HG03175 (cell line): ENCODE data around the gene CCND2.
A peak's percentile ranks its signal among the peaks of the same experiment; 100 is the strongest.

Source experiments
- ATAC-seq: cut with Tn5 transposase; IDR thresholded peaks from one replicate; pipeline ENCODE4 v1.9.1; 2021; ENCODE audit warnings: mild to moderate bottlenecking, moderate library complexity; ENCODE audit not compliant: unreplicated experiment

The CCND2 gene

DNA sequence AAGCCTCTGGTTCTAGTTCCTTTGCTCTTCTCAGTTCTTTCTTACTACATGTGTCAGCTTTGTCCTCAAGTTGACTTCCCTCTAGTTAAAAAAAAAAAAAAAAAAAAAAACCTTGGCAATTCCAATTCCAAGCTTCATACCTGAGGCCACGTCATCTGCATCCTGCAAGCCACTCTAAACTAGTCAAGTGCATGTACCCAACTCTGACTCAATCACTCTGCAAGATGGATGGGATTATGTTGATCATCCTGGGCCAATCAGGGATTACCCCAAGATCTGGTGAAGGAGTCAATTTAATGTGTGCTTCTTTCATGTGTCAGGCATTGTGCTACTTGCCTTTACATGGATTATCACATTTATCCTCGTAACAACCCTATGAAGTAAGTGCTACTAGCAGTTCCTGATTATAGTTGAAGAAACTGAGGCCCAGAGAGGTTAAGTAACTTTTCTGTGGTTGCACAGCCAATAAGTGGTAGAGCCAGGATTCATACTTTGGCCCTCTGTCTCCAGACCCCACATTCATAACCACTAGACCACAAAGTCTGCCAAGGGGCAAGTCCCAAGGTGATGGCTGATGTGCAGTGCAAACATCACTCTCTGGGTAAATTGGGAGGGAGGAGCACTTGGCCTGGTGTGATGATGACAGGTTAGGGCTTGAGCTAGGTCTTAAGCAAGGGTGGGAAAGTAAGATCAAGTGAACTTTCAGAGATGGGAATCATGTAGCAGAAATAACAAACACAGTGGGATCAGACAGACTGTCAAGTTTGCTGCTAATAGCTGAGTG is 17.3 kb upstream of the CCND2 start:
- ATAC-seq = no peak

DNA sequence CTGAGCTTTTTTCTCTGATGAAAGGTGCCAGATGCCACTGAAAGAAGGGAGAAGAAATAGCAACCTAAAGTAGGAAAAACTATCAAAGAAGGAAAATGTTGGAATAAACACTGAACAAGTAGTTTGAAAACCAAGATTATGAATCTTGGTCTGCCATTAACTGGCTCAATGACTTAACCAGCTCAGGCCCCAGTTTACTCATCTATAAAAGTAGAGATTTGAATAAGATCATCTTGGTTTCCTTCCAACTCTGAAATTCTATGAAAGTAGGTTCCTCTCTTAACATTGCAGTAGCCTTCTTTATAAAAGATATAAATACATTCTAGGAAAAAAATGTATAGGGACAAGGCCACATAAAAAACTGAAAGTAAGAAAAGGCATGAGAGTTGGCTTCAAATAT is 16.1 kb upstream of the CCND2 start:
- ATAC-seq = no peak

DNA sequence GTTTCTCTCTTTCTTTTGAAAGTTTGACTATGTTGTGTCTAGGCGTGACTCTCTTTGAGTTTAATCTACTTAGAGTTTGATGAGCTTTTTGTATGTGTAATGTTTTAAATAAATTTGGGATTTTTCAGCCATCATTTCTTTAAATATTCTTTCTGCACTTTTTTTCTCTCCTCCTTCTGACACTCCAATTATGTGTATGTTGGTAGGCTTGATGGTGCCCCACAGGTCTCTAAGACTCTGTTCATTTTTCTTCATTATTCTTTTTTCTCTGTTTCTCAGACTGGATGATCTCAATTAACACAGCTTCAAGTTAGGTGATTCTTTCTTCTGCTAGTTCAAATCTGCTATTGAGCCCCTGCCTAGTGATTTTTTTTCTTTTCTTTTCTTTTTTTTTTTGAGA is 14.5 kb upstream of the CCND2 start:
- ATAC-seq = no peak

DNA sequence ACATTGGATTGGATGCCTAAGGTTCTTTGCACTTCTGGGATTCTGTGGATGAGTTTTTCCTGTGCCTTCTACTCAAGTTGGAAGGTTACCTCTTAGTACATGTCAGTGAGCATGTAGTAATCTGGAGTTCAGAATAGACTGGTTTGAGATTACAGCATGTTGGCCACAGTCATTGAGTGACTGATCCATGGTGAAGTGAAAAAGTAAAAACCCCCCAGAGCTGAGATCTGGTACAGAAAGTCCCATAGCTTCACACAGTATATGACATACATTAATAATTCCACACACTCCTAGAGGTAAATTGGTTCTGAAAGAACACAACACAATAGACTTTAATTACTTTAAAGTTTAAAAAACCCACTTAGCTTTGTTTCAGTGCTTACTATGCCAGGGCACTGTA is 11.9 kb upstream of the CCND2 start:
- ATAC-seq = no peak

DNA sequence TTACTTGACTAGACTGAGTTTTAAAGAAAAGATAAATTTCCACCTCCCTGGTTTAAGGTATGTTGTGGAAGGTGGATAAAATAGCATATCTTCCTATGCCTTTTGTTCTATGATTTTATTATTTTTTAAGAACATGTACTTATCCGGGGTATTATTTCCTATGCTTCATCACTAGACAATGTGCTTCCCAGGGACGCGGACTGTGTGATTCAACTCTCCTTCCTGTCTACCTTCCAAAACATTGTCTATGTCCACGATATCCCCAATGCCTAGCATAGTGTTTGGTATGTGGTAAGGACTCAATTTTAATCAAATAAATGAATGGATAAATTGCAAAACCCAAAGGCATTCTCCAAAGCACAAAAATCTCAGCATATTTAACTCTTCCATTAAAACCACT is 8.3 kb upstream of the CCND2 start:
- no peak for ATAC-seq

DNA sequence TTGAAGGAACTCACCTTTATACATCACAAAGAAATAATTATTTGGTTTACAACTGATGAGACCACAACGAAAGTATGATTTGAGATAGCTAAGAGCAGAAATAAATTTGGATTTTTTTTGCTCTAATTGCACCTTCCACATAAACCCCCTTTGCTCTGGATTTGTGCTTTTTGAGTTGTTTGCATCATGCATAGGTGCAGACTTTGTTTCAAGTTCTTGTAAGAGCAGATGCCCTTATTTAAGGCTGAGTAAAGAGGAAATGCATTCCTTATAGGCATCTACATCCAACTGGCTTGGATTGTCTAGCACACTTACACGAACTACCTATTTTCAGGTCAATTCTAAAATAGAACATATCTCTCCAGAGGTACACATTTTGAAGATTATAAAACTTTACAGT is 6.6 kb upstream of the CCND2 start:
- no peak for ATAC-seq

DNA sequence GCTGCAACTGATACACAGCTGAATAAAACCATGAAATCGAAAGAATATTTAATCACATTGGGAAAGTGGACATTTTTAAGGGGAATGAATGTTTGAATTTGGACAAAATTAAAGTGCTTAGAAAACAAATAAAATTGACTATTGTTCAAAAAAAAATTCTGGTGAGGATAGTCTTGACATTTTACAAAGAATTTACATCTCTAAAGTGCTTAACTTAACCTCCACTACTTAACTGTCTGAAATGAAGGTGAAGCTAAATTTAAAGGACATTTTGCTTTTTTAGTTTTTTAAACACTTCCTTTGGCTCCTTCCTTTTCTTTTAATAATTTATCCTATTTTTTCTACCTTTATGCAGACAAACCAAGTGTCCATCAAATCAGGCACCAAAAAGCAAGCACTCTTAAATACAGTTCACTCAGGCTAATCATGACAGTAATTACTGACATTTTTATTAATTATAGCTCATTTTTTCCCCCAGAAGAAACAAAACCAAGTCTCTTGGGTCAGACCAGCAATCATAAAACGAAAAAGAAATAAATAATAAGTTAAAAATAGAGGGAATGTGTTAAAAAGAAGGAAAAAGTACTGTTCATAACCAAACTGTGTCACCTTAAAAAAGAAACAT is 5.7 kb upstream of the CCND2 start:
- ATAC-seq = no peak

DNA sequence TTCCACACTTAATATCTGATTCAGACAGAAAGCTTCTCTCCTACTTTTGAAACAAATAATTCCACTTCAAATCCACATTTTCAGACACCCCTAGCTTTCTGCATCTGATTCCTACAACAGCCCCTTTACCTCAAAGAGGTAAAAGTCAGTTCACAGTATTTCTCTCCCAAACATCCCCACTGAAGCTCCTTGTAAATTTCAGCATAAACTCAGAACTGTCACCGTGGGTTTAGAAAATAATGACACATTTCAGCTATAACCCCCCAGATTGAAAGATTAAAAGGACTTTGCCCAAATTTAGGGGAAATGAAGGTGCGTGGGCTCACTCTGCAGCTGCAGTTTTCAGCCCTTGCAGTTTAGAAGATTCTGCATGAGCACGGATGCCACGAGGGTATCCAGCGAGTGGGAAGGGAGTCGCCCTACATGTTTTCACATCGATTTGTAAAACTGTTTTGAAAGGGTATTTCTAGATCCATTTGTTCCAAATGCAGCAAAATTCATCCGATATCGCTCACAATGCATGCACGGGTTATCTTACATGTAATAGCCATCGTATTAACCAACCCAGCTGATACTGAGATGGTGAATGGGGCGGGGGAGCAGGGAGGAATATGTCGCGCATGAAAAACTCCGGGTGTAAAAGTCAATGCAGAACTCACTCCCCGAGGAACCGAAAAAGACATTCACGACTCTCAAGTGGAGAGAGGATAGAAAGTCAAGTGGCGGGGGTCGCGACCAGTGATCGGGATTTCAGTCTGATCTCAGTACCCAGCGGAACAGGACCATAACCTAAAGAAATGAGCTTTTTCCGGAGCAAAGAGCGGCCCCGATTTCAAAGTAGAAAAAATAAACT is 5.0 kb upstream of the CCND2 start:
- ATAC-seq = no peak

DNA sequence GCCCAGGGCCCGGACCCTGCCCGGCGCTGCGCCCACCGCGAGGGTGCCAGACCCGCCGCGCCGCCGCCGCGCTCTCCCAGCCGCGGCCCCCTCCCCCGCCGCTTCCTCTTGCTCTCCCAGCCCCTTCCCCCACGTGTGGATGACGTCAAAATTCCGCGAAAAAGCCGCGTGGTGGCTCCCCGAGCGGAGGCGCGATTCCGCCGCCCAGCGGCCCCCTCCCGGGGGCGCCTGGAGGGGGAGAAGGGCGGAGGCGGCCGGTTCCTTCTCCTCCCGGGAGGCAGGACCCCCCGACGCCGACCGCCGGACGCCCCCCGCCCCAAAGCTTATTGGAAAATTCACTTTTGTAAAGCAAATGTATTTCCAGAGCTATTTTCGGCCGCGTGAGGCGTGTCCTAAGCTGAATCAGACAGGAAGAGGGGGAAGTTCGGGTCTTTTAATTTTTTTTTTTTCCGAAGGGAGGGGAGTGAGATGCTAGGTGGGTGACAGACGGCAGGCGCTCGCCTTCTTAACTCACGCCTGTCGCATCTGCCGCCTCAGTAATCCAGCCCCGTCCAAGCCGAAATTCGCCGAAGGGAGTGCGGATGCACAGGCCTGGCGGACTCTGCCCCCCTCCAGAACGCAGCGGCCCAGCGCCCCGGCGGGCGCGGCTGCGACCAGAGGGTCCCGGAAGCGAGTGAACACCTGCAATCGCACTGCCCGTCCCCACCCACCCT is 4.1 kb upstream of the CCND2 start:
- ATAC-seq = no peak

DNA sequence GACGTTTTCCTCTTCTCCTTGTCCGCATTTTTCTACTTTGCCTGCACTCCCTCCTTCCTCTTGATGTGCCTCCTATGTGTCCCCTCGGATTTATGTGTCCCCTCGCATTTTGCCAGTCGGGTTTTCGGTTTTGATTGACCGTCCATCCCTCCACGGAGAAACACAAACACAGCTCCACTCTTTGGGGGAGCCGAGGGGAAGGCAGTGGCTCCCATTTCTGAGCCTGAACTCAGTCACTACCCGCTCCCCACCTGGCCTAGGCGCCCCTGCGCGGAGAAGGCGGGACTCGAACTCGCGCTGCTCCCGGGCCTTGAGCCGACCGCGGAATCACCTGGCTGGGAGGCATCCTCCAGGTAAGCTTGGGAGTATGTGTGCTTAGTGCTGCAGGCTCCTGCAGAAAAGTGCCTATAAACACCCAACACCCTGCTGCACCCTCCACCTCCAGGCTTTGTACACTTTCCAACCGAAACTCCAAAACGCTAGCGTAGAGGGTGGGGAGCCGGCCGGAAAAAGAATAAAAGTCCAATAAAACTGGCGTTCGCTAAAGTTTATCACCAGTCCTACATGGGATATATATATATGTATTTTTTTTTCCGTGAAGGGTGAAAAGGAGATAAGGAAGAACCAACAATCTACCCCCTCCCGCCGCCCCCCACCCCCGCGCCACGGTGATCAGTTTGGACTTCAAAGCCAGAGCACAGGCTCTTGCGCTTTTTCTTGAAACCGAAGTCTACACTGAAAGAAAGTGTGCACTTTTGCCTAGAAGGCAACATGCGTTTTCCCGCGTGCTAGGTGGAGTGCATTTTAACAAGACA is 3.3 kb upstream of the CCND2 start:
- no peak for ATAC-seq

DNA sequence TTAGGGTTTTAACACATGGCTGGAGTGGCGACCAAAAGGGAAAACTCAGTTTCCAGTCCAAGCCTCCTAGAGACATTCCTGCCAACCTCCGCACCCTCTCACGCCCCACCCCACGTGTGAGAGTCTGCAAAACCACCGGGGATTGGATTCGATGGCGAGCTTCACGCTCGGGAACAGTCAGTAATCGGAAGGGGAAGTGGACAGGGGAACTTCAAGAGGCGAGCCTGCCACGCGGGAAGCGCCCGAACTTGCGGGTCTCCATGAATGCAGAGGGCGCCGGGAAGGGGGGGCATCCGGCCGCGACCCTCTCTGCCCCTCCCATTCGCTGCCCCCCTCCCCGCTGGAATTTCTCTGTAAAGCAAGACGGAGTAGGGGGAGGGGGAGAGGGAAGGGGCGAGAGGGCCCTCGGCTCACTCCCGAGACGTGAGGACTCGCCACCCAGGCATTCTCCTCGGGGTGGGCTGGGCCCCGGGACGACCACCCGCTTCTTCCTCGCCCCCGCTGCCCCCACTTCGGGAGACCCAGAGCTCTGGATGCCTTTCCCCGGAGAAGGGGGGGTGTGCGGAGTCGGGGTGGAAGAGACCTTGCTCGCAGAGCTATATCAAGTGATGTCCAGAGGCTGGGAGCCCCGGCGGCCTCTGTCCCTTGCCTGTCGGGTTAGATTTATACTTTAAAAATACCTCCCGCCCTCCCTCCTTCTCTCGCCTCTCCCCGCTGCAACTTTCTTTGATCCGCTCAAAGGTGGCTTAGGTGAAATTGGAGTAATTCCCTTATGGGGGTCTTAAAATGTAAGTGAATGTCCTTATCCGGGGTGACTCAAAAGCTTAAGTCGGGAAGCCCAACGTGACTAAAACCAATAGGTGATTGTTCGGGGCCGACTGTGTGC is 2.5 kb upstream of the CCND2 start:
- ATAC-seq = no peak

DNA sequence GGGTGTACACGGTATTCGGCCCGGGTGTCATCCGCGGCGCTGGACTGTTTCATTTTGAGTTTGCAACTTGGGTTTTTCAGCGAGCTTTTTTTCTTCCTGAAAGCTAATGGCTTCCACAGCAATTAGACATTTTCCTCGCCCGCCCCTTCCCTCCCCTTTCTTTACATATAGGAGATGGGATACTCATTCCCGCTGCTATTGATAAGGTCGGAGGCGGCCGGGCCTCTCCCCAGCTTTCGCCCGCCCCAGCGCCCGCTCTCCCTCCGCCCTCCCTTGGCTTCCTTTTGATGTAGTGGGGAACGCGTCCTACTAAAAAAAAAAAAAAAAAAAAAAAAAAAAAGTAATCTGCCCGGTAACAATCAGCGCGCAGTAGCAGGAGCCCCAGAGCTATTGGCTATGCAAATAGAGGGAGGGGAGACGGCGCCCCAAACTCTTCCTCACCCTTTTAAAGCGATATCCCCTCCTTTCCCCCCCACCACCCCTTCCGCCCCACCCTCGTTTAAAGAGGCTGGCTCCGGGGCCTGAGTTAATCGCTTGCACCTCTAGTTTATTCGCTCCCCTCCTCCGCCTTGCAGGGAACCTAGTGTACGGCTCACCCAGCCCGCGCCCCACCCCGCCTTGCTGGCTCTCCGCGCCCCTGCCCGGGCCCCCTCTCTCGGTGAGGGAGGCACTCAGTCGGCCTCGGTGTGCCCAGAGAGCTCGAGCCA is 1.7 kb upstream of the CCND2 start:
- ATAC-seq = peak; percentile 61

DNA sequence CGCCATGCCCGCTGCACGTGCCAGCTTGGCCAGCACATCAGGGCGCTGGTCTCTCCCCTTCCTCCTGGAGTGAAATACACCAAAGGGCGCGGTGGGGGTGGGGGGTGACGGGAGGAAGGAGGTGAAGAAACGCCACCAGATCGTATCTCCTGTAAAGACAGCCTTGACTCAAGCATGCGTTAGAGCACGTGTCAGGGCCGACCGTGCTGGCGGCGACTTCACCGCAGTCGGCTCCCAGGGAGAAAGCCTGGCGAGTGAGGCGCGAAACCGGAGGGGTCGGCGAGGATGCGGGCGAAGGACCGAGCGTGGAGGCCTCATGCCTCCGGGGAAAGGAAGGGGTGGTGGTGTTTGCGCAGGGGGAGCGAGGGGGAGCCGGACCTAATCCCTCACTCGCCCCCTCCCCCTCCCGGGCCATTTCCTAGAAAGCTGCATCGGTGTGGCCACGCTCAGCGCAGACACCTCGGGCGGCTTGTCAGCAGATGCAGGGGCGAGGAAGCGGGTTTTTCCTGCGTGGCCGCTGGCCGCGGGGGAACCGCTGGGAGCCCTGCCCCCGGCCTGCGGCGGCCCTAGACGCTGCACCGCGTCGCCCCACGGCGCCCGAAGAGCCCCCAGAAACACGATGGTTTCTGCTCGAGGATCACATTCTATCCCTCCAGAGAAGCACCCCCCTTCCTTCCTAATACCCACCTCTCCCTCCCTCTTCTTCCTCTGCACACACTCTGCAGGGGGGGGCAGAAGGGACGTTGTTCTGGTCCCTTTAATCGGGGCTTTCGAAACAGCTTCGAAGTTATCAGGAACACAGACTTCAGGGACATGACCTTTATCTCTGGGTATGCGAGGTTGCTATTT is 914 bp upstream of the CCND2 start:
- peak; percentile 8 for ATAC-seq

DNA sequence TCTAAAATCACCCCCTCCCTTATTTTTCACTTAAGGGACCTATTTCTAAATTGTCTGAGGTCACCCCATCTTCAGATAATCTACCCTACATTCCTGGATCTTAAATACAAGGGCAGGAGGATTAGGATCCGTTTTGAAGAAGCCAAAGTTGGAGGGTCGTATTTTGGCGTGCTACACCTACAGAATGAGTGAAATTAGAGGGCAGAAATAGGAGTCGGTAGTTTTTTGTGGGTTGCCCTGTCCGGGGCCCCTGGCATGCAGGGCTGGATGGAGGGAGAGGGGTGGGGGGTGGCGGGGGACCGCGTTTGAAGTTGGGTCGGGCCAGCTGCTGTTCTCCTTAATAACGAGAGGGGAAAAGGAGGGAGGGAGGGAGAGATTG is 300 bp upstream of the CCND2 start:
- no peak for ATAC-seq

DNA sequence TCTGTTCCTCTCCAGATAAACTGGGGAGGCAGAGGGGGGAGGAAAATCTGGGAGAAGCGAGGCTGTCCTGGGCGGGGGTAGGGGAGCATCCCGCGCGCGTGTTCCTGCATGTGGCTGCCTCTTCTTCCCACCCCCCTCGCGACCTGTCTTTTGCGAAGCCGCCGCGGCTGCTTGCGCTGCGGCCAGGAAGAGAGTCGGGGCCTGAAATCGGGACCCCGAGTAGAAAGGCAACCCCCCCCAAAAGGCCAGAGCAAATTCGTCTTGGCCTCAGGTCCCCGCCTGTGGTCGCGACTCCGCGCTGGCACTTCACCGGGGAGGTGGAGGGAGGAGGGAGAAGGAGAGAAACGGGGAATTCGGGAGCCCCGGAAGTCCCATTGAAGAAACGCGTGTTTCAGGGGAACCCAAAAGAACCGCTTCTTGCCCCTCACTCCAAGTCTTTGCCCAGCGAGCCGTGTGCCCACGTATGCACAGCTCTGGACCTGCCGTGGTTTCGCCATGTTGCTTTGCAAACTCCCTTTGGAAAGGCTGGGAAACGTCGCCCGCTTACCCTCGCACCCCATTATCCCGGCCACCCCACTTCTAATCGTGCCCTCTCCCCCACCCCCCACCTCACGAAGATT is 944 bp downstream of the CCND2 start:
- no peak for ATAC-seq

DNA sequence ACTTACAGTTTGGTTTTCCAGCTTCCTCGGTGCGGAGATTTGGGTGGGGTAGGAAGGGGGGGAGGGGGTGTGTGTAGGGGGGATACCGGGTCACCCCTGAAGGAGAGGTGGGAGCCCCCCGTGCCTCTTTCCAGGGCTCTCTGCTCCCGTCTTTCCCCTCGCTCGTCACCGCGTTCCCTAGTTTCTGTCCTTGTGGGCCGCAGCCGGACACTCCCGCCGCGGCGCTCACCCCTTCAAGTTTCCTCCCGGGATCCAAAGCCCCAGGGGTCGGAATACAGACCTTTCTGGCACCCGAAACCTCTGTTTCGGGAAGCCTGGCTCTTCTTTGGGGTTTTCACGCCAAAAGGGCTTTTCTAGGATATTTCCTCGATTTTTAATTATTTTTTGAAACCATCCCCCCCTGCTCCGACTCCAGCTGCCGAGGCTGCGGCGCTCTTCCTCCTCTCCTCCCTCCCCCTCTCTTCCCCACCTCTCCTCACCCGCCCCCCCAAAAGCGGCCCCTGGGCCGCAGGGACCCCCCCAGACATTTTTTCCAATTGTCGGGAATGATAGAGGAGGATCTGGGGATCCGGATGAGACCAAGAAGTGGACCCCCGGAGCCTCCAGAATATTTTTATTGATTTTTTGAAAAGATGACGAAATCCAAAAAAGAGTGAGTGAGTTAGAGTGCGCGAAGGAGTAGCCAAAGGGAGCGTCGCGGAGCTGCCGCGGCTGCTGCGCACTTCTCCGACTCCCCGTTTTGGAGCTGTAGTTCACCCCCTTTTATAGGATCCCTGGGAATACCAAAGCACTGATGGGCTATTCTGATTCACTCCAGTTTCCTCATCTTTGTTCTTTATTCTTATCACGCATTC is 1.7 kb downstream of the CCND2 start:
- ATAC-seq = no peak
